Activated CD8-positive, alpha-beta memory T cell treated with anti-CD3 and anti-CD28 coated beads for 1 hour (primary cell): ENCODE data around the gene GALNT10.

ENCODE experiments used
- DNase-seq, 2 donors: peaks; one replicate each; pipeline ENCODE4 v3.0.0-alpha.2; 2020; ENCODE audit warnings: low read depth in 1 of 2; ENCODE audit errors: extremely low read depth in 1 of 2

GALNT10 gene

DNA sequence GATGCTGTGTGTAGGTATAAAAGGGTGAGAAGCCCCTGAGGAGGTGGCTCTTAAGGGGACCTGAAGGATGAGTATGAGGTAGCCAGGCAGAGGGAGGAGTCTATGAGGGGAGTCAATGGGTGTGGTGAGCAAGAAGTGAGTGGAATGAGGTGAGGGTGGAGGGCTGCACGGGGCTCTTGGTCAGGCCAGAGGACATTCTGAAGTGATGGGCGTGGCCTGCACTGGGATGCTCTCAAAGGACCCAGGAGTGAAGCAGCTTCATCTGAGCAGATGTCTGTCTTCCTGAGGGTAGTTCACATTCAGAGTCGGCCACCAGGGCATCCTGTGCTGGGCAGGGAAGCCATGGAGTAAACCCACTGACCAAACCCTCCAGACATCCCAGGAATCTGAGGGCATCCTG is 210.1 kb downstream of the GALNT10 start:
- DNase-seq: no peak

DNA sequence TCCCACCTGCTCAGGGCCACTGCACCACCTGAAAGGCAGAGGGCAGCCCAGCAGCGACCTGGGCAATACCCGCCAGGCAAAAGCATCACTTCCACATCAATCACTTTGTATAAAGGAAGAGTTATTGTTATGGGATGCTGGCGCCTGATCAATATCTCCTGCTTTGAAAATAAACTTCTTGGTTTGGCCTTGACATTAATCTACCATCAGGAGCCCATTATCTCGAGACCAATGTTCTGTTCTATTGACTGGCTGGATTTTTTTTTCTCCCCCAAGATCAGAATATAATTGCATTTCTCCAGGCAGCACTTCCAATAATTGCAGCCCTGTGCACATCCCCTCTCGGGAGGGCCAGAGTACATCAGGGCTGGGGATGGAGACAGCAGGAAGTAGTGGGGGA is 210.8 kb downstream of the GALNT10 start:
- no peak for DNase-seq

DNA sequence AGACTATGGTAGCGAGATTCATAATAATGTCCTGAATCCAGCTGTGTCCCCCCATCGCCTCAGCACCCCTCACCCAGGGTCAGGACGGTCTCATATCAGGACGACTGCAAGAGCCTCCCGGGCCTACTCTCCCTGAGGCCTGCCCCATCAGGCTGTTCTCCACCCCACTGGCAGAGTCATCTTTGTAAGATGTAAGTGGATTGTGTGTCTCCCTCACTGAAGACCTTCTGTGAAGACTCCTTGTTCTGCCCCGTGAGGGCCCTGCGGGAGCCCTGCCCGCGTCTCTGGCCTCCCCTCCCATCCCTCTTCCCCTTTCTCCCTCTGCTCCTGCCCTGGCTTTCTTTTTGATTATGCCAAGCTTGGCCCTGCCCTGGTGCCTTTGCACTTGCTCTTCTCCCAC is 211.4 kb downstream of the GALNT10 start:
- DNase-seq: no peak

DNA sequence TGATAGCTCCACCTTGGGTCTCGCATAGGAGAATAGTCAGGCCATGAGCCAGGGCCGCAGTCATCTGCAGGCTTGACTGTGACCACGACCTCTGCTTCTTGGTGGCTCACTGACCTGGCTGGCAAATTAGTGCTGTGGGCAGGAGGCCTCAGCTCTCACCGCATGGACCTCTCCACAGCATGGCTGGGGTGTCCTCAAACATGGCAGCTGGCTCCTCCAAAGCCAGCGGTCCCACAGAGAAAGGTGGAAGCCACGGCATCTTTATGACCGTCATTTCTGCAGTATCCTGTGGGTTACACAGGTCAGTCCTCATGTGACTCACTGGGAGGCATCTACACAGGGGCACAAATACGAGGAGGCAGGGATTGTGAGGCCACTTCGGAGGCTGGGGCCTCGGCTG is 212.1 kb downstream of the GALNT10 start:
- DNase-seq: no peak

DNA sequence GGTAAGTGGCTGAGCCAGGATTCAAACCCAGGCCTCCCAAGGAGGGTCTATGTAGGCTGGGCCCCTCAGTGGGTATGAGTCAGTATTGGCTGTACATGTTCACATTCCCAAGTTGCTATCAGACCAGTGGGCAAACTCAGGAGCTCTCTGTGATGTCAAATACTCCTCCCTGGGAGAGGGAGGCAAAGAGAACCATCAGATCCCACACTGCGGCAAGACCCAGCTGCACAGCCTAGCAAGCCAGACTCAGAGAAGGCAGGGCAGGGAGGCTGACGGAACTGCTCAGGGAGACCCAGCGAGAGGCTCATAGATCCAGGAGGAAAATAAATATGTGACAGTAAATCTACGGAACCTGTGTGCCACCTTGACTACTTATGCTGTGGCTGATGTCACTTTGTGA is 212.7 kb downstream of the GALNT10 start:
- no peak for DNase-seq

DNA sequence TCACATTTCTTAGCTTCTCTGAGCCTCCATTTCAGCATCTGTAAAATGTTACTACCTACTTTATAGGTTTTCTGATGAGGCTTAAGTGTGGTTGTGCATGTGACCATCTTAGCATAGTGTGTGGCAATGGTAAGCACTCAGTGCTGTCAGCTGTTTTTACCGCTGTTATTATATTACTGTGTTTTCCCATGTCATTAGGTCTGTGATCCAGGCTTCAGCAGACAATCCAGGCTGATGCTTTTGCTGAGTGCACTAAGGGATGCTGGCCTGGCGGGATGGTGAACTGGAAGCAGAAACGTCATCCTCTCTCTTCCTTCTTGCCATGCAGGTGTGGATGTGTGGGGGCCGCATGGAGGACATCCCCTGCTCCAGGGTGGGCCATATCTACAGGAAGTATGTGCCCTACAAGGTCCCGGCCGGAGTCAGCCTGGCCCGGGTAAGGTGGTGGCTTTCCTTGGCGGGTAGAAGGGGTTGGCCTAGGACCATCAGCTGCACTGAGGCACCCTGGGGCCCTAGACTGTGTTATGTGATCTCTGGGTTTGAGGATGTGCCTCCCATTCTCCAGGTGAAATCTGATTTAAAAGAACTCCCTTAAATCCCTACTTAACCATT is 213.3 kb downstream of the GALNT10 start:
- DNase-seq: no peak

DNA sequence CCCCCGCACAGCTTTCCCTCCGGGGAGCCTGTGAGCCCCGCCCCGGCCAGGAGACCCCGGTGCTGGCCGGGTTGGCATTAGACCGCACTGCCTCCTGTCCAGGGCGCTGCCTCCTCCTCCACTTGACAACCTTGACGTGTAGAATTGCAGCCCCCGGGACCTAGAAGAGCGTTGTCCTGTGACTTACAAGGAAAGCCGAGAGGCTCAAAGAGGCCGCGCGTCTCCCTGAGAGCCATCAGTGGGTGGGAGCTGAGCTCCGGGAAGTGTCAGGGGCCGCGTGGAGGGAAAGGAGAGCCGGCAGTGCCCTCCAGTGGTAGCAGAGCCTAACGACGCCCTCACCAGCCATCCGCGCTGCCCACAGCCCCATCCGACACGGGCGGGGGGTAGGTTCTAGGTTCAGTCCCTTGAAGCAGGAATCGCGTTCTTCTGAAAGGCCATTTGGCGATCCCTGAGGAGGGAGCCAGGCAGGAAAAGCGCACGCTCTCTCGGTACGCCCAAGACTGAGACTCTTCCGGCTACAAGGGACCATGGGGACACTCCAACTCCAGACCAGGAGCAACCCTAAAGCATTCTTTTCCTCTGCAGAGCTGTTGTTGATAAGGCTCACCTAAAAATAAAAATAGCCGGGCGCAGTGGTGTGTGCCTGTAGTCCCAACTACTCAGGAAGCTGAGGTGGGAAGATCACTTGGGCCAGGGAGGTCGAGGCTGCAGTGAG is 214.7 kb downstream of the GALNT10 start:
- peak; percentile 34 to 56 for DNase-seq

DNA sequence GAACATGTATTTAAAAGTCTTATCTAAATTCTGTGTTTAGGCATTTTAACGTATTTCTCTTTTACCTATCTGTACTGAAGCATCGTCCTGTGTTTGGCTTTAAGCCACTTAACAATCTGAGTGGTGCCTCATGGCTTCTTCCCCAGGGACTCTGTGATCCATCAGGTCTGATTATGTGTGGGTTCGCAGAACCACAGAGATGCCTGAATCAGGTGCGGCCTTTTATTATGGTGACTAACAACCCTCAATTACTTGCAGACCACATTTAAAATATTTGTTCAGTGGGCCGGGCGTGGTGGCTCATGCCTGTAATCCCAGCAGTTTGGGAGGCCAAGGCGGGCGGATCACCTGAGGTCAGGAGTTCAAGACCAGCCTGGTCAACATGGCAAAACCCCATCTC is 215.7 kb downstream of the GALNT10 start:
- DNase-seq: no peak

DNA sequence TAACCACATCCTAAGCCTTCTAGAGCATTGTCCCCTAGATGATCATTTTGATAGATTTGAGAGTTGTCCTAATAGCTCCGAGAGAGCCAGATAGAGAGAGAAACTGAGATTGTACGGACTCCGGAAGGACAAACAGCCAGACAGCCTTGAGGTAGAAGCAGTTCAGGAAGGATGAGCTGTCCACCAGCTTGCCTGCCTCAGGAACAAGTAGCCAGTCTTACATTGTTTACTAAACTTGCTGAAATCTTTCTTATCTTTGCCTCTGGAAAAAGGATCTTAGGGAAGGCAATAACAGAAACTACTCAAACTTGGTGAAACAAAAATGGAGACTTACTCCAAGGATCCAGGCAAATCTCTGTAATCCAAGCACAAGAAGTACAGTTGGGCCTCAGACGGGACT is 216.3 kb downstream of the GALNT10 start:
- no peak for DNase-seq

DNA sequence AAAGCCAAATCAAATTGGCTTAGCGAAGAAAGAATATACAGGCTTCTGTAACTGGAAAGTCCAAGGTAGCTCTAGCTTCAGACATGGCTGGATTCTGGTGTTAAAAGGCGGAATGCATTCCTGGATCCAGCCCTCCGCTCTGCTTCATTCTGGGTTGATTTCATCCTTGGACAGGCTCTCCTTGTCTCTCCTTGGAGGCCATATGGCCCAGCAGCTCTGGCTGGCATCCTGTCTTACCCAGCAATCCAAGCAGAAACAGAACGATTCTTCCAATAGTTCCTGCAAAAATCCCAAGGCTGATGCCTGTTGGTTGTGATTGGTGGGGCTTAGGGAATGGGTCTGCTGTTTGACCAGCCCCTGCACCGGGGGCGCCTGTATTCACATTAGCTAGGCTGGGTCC is 218.3 kb downstream of the GALNT10 start:
- DNase-seq: no peak

DNA sequence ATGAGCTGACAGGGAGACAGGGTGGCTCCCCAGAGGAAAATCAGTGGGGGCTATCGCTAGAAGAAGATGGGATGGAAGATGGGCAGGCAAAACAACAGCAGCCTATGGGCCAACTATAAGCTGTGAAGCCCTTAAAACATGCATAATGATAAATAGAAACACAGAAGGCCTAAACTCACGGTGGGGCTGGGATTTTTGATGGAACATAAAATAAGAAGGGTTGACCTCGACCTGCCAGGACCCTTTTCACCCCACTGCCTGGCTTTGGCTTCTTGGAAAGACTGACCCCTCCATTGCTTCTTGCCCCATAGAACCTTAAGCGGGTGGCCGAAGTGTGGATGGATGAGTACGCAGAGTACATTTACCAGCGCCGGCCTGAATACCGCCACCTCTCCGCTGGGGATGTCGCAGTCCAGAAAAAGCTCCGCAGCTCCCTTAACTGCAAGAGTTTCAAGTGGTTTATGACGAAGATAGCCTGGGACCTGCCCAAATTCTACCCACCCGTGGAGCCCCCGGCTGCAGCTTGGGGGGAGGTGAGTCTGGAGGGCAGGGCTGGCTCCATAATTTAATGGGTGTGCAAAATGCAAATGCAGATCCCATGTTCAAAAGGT is 218.8 kb downstream of the GALNT10 start:
- DNase-seq: no peak

DNA sequence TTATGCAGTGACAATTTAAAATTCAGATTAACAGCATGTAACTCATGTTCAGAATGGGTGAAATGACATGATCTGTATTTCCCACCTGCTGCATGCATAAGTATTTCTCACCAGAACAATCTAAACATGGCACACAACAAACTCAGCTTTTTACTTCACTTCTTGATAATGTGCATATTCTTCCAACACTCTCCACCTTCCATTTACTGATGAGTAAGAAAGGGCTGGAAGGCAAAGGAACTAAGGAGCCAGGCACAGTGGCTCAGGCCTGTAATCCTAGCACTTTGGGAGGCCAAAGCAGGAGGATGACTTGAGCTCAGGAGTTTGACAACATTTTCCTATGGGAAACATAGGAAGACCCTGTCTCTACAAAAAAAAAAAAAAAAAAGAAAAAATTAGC is 219.5 kb downstream of the GALNT10 start:
- no peak for DNase-seq

DNA sequence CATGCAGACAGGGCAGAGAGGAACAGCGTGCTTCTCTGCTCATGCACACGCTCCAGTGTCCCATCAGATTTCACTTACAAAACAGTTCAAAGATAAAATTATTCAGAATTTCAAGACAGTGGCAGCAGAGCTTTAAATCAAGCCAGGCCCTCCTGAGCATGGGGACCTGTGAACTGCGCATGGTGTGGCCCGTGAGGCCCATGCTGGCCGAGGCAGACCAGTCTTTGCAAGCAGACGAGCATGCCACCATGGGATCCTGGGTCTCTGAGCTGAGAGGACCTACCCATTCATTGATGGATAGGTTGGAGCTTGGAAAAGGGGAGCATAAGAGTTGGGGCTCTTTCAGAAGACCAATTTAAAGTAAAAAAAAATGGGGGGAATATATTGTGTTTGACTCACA is 220.3 kb downstream of the GALNT10 start:
- DNase-seq: no peak

DNA sequence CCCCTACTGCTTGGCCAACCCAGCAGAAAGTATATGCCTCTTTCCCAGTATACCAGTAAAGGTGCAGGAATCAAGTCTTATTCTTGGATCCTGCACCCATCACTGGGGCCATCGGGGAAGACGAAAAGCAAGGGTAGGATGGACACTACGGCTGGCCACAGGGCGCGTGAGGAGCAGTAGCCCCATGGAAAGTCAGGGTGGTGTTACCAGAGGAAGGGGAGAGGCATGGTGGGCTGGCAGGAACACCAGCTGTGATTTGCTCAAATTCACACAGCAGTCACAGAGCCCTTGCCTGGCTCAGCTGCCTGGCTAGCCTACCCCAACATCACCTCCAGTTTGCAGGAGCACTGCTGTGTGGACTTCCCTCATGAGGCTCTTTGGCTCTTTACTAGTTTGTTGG is 220.8 kb downstream of the GALNT10 start:
- DNase-seq: no peak

DNA sequence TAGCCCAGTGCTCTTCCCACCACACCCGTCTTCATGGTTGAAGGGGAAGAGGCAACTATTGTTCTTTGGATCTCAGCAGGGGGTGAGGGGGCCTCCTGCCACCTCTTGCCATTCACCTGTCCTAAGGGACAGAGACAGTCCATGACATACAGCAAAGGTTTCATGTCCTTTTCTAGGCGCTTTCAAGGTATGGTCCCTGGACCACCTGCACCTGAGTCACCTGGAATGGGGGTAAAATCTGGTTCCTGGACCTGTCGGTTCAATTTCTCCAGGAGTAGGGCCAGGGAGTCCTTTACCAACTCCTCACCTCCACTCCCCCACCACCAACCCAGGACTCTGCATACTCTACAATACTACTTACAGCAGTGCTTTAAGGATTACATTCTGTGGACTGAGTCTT is 221.8 kb downstream of the GALNT10 start:
- no peak for DNase-seq

DNA sequence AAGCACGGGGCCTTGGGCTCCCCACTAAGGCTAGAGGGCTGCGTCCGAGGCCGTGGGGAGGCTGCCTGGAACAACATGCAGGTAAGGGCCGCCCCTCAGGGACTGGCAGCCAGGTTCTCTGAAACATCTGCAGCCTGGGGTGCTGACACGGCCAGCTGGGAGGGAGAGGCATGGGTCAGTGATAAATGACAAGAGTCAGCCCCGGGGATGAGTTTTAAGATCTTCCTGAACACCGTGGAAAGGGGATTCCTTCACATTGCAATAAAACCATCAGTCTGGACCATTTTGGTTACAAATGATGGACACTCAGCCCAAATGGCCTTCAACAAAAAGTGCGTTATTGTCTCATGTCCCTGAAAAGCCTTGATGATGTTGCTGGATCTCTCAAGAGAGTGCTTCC is 222.4 kb downstream of the GALNT10 start:
- DNase-seq: no peak

DNA sequence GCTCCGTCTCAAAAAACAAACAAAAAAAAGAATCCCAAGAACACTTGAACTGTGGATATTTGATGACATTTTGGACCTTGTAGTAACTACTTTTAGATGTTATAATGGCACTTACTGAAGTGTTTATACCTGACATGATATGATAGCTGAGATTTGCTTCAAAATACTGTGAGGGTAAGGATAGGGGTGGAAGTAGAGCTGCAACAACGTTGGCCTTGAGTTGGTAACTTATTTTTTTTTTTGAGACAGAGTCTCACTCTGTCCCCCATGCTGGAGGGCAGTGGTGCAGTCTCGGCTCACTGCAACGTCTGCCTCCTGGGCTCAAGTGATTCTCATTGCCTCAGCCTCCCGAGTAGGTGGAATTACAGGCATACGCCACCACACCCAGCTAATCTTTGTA is 224.6 kb downstream of the GALNT10 start:
- no peak for DNase-seq

DNA sequence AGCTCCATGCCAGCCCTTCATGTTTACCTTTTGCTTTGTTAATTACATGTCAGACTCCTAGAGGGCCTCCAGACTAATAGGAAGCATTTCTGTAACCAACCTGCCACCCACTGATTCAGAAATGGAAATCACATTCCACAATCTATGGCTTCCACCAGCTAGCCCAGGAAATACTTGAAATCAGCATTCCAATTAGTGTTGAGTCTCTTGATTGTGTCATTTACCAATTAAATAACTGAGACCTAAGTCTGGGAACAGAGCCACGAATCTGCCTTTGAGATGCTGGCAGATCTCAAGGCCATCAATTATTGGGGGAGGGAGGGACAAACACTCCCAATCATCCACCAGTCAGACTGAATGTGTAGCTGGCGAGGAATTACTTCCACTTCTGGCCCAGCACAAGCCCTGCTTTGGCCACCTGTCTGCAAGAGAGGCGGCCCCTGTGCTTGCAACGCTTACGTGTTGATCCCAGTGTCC is 227.8 kb downstream of the GALNT10 start:
- no peak for DNase-seq

DNA sequence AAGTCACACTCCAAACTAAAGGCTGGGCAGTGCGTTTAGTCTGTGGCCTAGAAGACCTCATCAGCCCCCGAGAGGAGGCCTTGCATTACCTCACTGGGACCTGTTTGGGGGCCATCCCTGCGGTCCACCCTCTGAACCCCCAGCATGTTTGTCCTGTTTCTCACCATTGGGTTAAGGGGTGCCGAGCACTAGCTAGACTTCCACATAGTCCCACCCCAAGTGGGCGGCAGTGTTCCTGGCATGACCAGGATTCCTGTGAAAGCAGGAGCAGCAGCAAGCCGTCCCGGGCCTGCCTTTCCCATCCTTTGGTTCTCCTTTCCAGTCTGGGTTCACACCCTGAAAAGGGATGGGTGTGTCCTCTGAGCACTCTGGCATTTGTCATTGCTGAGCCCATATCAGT is 228.7 kb downstream of the GALNT10 start:
- no peak for DNase-seq

DNA sequence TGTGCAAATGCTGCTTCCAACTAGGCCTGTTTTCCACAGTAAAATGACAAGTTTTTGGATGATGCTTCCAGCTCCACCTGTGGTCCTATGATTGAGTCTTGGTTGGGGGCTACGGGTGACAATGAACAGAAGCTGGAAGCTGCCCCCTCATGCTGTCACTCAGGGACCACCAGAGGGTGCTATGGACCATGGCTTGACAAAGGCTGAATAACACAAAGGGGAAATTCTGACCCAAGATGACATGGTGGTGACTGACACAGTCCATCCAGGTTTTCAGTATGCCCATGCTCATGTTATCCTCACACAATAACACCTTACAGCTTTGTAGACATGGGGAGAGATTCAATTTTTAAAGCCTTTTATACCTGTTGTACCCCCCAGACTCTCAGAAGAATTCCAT is 231.3 kb downstream of the GALNT10 start:
- DNase-seq: no peak

DNA sequence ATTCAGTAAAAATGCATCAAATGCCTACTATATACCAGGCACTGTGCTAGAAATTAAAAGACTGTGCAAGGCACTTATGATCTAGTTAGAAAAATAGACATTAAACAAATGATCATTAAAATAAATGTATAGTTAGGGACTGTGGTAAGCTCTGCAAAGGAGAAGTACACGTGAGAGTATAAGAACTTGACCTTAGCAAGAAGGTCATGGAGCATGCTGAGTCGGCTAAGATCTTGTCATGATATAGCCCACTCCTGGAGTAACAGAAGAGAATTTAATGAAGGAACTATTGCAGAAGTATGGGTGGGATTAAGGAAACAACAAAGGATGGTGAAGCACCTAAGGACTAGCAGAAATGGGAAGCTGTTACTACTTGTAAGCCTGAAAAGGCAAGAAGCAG is 231.8 kb downstream of the GALNT10 start:
- no peak for DNase-seq

DNA sequence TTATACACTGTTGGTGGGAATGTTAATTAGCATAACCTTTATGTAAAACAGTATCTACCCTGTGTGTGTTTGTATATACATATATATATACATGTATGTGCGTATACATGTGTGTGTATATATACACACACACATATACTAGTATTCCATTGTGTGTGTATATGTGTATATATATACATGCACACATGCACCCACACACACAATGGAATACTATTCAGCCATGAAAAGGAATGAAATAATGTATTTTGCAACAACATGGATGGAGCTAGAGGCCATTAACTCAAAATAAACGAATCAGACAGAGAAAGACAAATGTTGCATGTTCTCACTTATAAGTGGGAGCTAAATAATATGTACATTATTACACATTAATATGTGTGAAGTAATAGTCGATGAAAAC is 237.7 kb downstream of the GALNT10 start:
- no peak for DNase-seq
